Fibroblast of lung (primary cell): Measurements from ENCODE around the gene HOXB6. TPM values are rescaled to one million over a fixed set of nuclear protein-coding genes. Genes with fewer than 3 reads are reported as not detected.

Experiments used
- DNase-seq, 2 donors: peaks; one replicate each; pipeline versions ENCODE4 v3.0.0 to v3.0.0-alpha.2; 2010; ENCODE audit warnings: low read depth in 2 of 2
- H2AFZ ChIP-seq: 2 replicates; pipeline ENCODE4 v1.5.1; 2012; ENCODE audit warnings: low read length, control low read depth, inconsistent platforms
- H3K27ac ChIP-seq: 2 replicates; pipeline ENCODE4 v1.5.1; 2011; ENCODE audit warnings: low read length, control low read depth; ENCODE audit not compliant: insufficient read depth
- H3K27me3 ChIP-seq: 2 replicates; pipeline ENCODE4 v1.5.1; 2011; ENCODE audit warnings: mild to moderate bottlenecking, low read length; ENCODE audit not compliant: control insufficient read depth, insufficient read depth
- H3K36me3 ChIP-seq: 2 replicates; pipeline ENCODE4 v1.5.1; 2011; ENCODE audit warnings: low read length; ENCODE audit not compliant: control insufficient read depth, insufficient read depth
- H3K4me1 ChIP-seq: 2 replicates; pipeline ENCODE4 v1.5.1; 2011; ENCODE audit warnings: low read length; ENCODE audit not compliant: control insufficient read depth, insufficient read depth; ENCODE audit errors: extremely low read depth
- H3K4me2 ChIP-seq: 2 replicates; pipeline ENCODE4 v1.5.1; 2011; ENCODE audit warnings: low read length, control low read depth; ENCODE audit not compliant: insufficient read depth; ENCODE audit errors: extremely low read depth
- H3K4me3 ChIP-seq, 4 experiments: fragments of 200-600 bp in 1 of 4; sonication (generic) in 1 of 4; replicated peaks in 1 of 4; 2 replicates each; pipeline ENCODE4 v1.5.1; 2011 to 2016; ENCODE audit warnings: low read length in 4 of 4, low read depth in 3 of 4, mild to moderate bottlenecking in 3 of 4, control low read depth in 2 of 4, inconsistent platforms in 1 of 4, mixed read lengths in 1 of 4; ENCODE audit not compliant: insufficient read depth in 1 of 4; ENCODE audit errors: control extremely low read depth in 1 of 4
- H3K79me2 ChIP-seq: 2 replicates; pipeline ENCODE4 v1.5.1; 2012; ENCODE audit warnings: mild to moderate bottlenecking, low read length, inconsistent platforms; ENCODE audit not compliant: control insufficient read depth, insufficient read depth
- H3K9ac ChIP-seq: 2 replicates; pipeline ENCODE4 v1.5.1; 2011; ENCODE audit warnings: mild to moderate bottlenecking, low read length, control low read depth; ENCODE audit not compliant: insufficient read depth
- H3K9me3 ChIP-seq: 2 replicates; pipeline ENCODE4 v1.5.1; 2012; ENCODE audit warnings: low read depth, low read length; ENCODE audit not compliant: control insufficient read depth, insufficient read depth
- H4K20me1 ChIP-seq: 2 replicates; pipeline ENCODE4 v1.5.1; 2011; ENCODE audit warnings: low read length; ENCODE audit not compliant: control insufficient read depth, insufficient read depth; ENCODE audit errors: extremely low read depth
- CTCF ChIP-seq, 2 donors: IDR thresholded peaks in 1 of 2; conservative IDR thresholded peaks in 1 of 2; 1 replicate in 1 of 2; 2 replicates in 1 of 2; pipeline ENCODE4 v1.5.1; 2011 to 2012; ENCODE audit warnings: low read length in 2 of 2, control low read depth in 1 of 2, inconsistent platforms in 1 of 2, low read depth in 1 of 2, mild to moderate bottlenecking in 1 of 2
- EZH2 ChIP-seq: IDR thresholded peaks from 2 replicates; pipeline ENCODE4 v1.5.1; 2012; ENCODE audit warnings: low read length, control low read depth, mild to moderate bottlenecking; ENCODE audit errors: missing control alignments
- polyA plus RNA-seq, 2 donors: library from polyadenylated mRNA; depleted of rRNA in 1 of 2; stranded (reverse) in 1 of 2; unstranded in 1 of 2; fragments of >200 nt; gene quantifications; 2 replicates each; pipeline ENCODE4 v1.2.1, GENCODE V29; 2011 to 2012; ENCODE audit warnings: missing spikeins in 1 of 2
- total RNA-seq: library from RNA; depleted of rRNA; stranded (reverse); fragments of >200 nt; gene quantifications from 2 replicates; pipeline ENCODE4 v1.2.1, GENCODE V29; 2014

HOXB6 gene
- total and polyA plus RNA-seq, 2 donors (not counting 1 experiment from before 2014, with no cell fraction given) = 16.2 to 28.9 TPM

GRCh38 chr17:48611213-48611612 lies 6.4 kb upstream of the HOXB6 start:
- H2AFZ ChIP-seq = peak overlapping the region; percentile 83
- H3K4me1 ChIP-seq = peaks cover 15% of the 10 kb centered on the region
- DNase-seq = no peak
- TF ChIP-seq EZH2 = no peak
- TF ChIP-seq CTCF (conservative IDR thresholded peaks at IDR 0.05 in 1 of 2, IDR thresholded peaks at IDR 0.05 in 1 of 2; ENCODE audit: low read depth in 1 of 2, low read length in 2 of 2) = no peak
- H3K27ac ChIP-seq = peak overlapping the region; percentile 85
- H3K36me3 ChIP-seq = peaks cover 6% of the 10 kb centered on the region
- no peaks in the 10 kb centered on the region for H4K20me1 ChIP-seq
- peaks cover 24% of the 10 kb centered on the region for H3K27me3 ChIP-seq
- peak overlapping the region; percentile 80 to 94 (median 83) for H3K4me3 ChIP-seq
- H3K4me2 ChIP-seq = peak overlapping the region; percentile 94
- no peaks in the 10 kb centered on the region for H3K9me3 ChIP-seq
- H3K9ac ChIP-seq = peak overlapping the region; percentile 60
- peaks cover 24% of the 10 kb centered on the region for H3K79me2 ChIP-seq

GRCh38 chr17:48610282-48611211 lies 5.8 kb upstream of the HOXB6 start, which contains the start of gene HOXB7:
Gene HOXB7 (minus strand): TSS chr17:48611017. CDS start chr17:48610918, 99 bp downstream.
- peak in 1 of 2 donors; percentile 75 for DNase-seq
- TF ChIP-seq EZH2 = no peak
- no peak for TF ChIP-seq CTCF (conservative IDR thresholded peaks at IDR 0.05 in 1 of 2, IDR thresholded peaks at IDR 0.05 in 1 of 2; ENCODE audit: low read depth in 1 of 2, low read length in 2 of 2)
- Histone ChIP-seq H2AFZ (peak within 1 kb of the TSS; percentile 83), H4K20me1 (no peaks in the 10 kb centered on the region), H3K27me3 (peaks cover 17% of the 10 kb centered on the region), H3K27ac (peak within 1 kb of the TSS; percentile 85), H3K9ac (peak within 1 kb of the TSS; percentile 74), H3K4me3 (peak within 1 kb of the TSS; percentile 80 to 94 (median 83)), H3K79me2 (peaks cover 24% of the 10 kb centered on the region), H3K4me1 (peaks cover 15% of the 10 kb centered on the region), H3K9me3 (no peaks in the 10 kb centered on the region), H3K4me2 (peak within 1 kb of the TSS; percentile 94), H3K36me3 (peaks cover 6% of the 10 kb centered on the region)

- Histone ChIP-seq H3K4me2 (peak overlapping the region; percentile 94), H3K79me2 (peaks cover 24% of the 10 kb centered on the region), H3K27me3 (peaks cover 10% of the 10 kb centered on the region), H3K4me3 (peak overlapping the region; percentile 80 to 94 (median 83)), H3K9me3 (no peaks in the 10 kb centered on the region), H3K4me1 (peaks cover 15% of the 10 kb centered on the region), H2AFZ (no peak overlapping the region), H3K9ac (peak overlapping the region; percentile 74), H3K36me3 (peaks cover 6% of the 10 kb centered on the region), H3K27ac (peak overlapping the region; percentile 85), H4K20me1 (no peaks in the 10 kb centered on the region)
- DNase-seq = no peak
- no peak for TF ChIP-seq CTCF (conservative IDR thresholded peaks at IDR 0.05 in 1 of 2, IDR thresholded peaks at IDR 0.05 in 1 of 2; ENCODE audit: low read depth in 1 of 2, low read length in 2 of 2)
- no peak for TF ChIP-seq EZH2
Observed at GRCh38 chr17:48609759-48610281, 5.0 kb upstream of the HOXB6 start.
